Measurements from ENCODE around the gene RELCH.

The RELCH gene

DNA sequence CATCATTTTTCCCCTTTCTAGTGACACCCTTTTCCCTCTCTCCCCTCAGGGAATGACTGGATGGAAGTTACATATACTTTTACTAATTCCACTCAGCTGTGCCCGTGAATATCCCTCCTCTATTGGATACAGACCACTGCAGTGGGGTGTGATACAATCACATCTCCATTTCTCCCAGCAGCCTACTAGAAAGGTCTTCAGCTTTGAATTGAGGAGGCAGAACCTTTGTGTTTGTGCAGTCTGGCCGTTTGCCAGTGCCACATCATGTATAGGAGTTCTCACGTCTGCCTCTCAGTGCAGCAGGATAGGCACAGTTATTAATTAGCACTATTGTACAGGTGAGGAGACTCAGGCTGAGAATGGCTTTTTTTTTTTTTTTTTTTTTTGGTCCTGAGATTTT, 154.4 kb downstream of the RELCH start:
- no peak for DNase-seq

DNA sequence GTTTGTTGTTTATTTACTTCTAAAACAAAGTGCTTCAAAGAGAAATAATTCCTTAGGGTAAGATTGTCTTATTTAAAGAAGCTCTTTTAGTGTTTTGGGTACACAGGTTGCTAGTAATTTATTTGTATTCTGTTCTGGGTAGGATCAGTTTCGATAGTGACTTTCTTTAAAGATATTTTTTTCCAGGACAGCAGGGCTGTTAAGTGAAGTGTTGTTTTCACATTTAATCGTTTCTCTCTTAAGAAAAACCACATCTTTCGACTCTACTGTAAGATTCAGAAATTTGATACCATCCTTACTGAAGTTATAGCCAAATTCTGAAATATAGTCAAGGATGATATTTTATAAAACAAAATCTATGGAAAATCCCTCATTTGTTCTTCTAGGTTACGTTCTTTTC, 155.8 kb downstream of the RELCH start:
- no peak for DNase-seq

DNA sequence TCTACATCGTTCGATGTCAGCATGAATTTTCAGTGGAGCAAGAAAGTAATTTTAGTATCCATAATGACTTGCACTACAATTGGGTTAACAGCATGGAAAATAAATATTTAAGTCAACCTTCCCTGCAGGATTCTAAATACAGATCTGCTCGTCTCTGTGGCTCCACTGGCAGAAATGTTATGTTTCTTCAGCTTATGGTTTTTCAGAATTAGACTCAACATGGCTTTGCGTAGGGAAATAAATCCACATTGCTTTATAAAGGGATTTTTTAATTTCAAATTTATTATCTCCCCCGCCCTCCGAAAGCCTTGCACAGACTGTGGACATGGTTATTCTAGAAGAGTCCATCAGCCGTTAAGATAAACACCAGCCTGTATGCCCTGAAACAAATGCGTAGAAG, 156.3 kb downstream of the RELCH start:
- no peak for DNase-seq

DNA sequence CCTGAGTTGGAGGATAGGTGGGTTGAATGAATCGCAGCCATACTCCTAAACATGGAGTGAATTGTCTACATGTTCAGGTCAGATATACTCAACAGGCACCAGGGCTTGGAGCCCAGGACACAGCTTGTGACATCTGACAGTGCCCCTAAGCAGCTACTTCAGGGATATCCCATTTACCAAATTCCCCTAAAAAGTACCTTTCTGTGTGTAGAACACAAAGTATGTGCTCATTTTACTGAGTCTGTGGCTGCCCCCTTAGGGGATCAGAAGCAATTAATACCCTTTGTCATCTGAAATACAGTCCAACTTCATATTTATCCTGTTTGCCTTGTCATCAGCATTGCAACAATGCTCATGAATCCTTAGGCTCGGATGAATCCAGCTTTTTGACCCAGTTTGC, 158.9 kb downstream of the RELCH start:
- no peak for DNase-seq

DNA sequence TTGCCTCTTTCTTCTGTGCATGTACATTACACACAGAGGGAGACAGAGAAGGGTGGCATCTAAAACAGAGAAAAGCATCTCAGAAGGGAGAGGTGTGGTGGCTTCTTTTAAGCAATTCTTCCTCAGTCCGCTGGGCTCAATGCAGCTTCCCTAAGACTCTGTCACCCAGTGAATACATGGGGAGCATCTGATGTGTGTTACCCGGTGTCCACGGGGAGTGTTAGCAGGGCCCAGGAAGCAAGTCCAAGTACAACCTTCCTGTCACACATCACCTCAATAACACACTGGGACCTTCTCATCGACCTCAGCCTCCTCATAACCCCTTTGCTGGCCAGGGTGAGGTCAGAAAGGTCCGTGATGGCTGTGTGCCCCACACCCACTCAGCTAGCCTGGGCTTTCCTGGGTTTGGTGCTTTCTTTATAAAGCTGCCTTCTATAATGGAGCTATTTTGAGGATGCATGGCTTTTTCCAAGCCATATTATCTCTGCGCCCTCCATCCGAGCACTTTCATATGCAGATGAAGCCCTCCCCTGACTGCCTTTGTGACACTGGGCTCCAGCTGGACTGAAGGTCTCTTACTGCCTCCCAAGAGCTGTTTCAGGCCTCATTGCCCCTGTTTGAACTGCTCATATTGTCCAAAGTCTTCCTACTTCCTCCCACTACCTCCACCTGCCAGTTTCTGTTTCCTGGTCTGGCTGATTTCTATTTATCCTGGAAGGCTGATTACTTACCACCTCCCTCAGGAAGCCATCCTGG, 159.5 kb downstream of the RELCH start:
- DNase-seq: no peak

DNA sequence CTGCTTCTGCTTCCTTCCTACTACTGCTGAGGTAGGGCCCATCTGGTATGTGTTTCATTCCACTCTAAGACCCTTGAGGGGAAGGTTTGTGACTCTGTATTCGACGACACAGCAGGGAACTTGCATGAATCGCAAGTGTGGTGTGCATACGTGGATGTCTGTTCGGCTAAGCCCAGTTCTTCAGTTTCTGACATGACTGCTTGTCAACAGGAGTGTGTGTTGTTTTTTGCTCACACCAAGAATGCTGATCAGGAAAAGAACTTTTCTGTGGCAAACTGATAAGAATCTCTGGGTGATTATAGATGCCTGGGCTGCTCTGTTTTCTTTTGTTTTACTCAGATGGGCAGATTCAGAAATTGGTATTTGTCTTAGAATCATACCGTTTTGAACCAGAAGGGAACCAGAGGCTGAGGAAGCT, 160.0 kb downstream of the RELCH start:
- DNase-seq: no peak

DNA sequence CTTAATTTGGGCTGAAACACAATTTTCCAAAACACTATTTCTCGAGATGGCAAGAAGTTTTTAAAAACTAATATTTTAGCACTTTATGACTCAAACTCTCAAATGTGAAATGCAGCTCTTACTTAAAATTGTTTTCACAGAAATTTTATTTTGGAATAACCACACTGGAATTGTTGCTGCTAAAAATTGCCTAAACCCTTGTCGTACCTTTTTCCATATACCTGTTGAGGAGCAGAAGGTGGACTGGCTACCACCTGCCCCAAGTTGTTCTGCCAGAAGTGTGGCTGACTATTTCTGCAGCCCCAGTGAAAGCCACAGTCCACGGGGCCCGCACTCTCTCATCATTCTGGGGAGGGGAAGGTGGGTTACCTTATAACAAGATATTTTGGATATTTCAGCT, 161.4 kb downstream of the RELCH start:
- DNase-seq: no peak

DNA sequence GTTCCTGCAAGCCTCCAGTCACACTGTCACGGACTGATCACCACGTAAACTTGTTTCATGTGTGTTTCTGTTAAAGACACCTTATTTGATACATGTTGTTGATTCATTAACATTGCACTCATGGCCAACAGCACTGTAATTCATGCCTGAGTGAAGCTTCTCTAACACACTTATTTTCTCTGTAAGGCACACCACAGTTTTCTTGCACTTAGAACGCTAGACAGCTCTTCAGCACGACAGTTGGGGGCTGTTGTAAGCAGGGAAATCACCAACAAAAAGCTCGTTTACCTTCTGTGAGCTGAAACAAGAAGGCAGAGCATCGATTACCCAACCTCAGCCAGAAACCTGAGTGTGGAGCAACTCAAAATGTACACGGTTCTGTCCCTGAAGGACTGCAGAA, 166.1 kb downstream of the RELCH start:
- no peak for DNase-seq

DNA sequence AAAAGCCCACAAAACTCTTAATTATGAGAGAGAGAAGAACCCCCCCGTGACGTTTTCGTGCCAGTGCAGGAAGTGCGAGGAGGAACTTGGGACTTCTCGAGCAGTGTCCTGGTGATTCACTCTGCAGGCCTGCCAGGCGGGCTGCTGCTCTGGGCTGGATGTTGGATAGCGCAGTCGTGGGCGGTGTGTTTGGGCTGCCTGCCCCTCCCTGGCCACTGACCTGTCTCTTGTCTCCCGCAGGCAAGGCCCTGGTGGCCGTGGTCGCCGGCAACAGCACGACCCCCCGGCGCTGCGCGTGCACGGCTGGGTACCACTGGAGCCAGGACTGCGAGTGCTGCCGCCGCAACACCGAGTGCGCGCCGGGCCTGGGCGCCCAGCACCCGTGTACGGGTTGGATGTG, 167.1 kb downstream of the RELCH start:
- DNase-seq: no peak

DNA sequence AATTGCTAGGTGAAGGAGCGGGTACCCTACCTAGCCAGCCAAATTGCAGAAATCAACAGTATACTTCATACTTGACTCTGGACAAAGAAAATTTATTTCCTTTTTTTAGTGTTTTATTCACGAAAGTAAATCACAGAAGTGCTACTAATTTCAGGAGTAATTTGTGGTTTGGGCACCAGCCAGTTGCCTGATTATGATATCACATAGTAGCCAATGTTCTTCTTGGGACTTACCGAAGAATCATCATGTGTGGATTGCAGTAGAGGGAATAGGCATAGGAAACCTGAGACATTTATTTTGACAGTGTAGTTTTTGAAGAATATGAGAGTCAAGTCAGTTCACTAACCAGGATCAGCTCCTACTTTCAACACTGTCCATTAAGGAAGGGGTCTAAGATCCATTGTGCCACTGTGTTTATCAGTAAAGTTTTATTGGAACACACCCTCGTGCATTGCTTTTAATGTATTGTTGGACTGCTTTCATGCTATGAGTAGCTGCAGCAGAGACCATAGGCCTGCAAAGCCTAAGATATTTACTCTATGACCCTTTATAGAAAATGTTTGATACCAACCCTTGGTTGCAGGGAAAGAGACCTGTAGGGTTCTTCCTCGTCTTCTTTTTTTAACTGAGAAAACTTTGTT, 170.1 kb downstream of the RELCH start:
- no peak for DNase-seq
